Astrocyte (in vitro differentiated cells and primary cell): Measurements from ENCODE around the gene TMEM259.

Experiments used
- CTCF ChIP-seq: IDR thresholded peaks from 2 replicates; pipeline ENCODE4 v1.5.1; 2011; ENCODE audit warnings: low read depth, mild to moderate bottlenecking, inconsistent platforms, low read length, moderate library complexity; ENCODE audit not compliant: insufficient read depth
- EZH2 ChIP-seq: IDR thresholded peaks from 2 replicates; pipeline ENCODE4 v1.6.1; 2012; ENCODE audit warnings: mild to moderate bottlenecking, low read length, inconsistent platforms; ENCODE audit not compliant: insufficient read depth

- TF ChIP-seq CTCF = no peak
- TF ChIP-seq EZH2 = no peak
Observed at GRCh38 chr19:1055886-1056620, 35.1 kb upstream of the TMEM259 start.
